HCT116 (cell line): ENCODE results near the gene PIWIL4. TPM values are rescaled to one million over a fixed set of nuclear protein-coding genes. Genes with fewer than 3 reads are reported as not detected.
A peak's percentile ranks its signal among the peaks of the same experiment; 100 is the strongest.

ENCODE experiments used
- ATAC-seq: fragments of 200-7000 bp; cut with Tn5 transposase; 2 replicates; pipeline ENCODE4 v1.9.1; 2020; ENCODE audit warnings: mild to moderate bottlenecking, moderate library complexity
- BruUV-seq: library from RNA; stranded (reverse); fragments of 400-500 nt; replicated peaks from 2 replicates; lab custom pipeline; 2021; lab: Mats Ljungman, UMichigan
- CTCF ChIA-PET: fragments of 300-600 bp; sonication (Branson Sonifier 250); formaldehyde crosslinking; loops from one replicate; lab custom pipeline; 2021; ENCODE audit warnings: antibody characterized with exemption; lab: Charles Lee
- POLR2A ChIA-PET: fragments of 300-600, 350-600 bp; sonication (Branson Sonifier 250); formaldehyde crosslinking; loops from one replicate; lab custom pipeline; 2021; ENCODE audit warnings: antibody characterized with exemption; lab: Charles Lee
- RAD21 ChIA-PET, 2 experiments: fragments of 300-600 bp; sonication (Branson Sonifier 250); formaldehyde crosslinking; loops; one replicate each; lab custom pipeline; 2023; ENCODE audit warnings: low total read pairs in 2 of 2; ENCODE audit not compliant: uncharacterized antibody in 2 of 2, unreplicated experiment in 2 of 2, low non-redundant PET in 1 of 2; lab: Charles Lee
- DNase-seq: peaks from one replicate; pipeline ENCODE4 v3.0.0-alpha.2; 2010; ENCODE audit warnings: low read depth, low spot score
- H2AFZ ChIP-seq: fragments of 200-600 bp; shearing (Covaris generic), sonication (generic); 2 replicates; pipeline ENCODE4 v1.6.1; 2017; ENCODE audit warnings: low read depth, mixed run types, mixed read lengths, antibody characterized with exemption, low read length; ENCODE audit not compliant: poor library complexity, severe bottlenecking
- H3K27ac ChIP-seq: 2 replicates; pipeline ENCODE4 v1.5.1; 2012; ENCODE audit warnings: low read depth, low read length
- H3K27me3 ChIP-seq: fragments of 200-600 bp; sonication (generic); 2 replicates; pipeline ENCODE4 v1.6.1; 2016; ENCODE audit warnings: mixed run types, low read length, mixed read lengths; ENCODE audit not compliant: insufficient read depth
- H3K36me3 ChIP-seq, 2 experiments: fragments of 200-500 bp in 1 of 2; fragments of 200-600 bp in 1 of 2; sonication (Bioruptor generic) in 1 of 2; sonication (generic) in 1 of 2; 2 replicates each; pipeline versions ENCODE4 v1.5.1 to v1.6.1; 2014 to 2016; ENCODE audit warnings: low read length in 2 of 2, inconsistent platforms in 1 of 2, mixed read lengths in 1 of 2, mixed run types in 1 of 2; ENCODE audit not compliant: insufficient read depth in 2 of 2, control insufficient read depth in 1 of 2
- H3K4me1 ChIP-seq, 2 experiments: fragments of 200-600 bp in 1 of 2; sonication (generic) in 1 of 2; 2 replicates each; pipeline versions ENCODE4 v1.5.1 to v1.6.1; 2012 to 2017; ENCODE audit warnings: low read length in 2 of 2, inconsistent platforms in 1 of 2, mild to moderate bottlenecking in 1 of 2, mixed read lengths in 1 of 2, mixed run types in 1 of 2, moderate library complexity in 1 of 2; ENCODE audit not compliant: insufficient read depth in 2 of 2, control insufficient read depth in 1 of 2
- H3K4me2 ChIP-seq: fragments of 200-600 bp; sonication (generic); 2 replicates; pipeline ENCODE4 v1.6.1; 2017; ENCODE audit warnings: mixed run types, low read length, mixed read lengths
- H3K4me3 ChIP-seq, 2 experiments: fragments of 200-600 bp in 1 of 2; sonication (generic) in 1 of 2; replicated peaks in 1 of 2; 2 replicates each; pipeline ENCODE4 v1.5.1; 2011 to 2016; ENCODE audit warnings: low read length in 2 of 2, control low read depth in 1 of 2, low read depth in 1 of 2, mild to moderate bottlenecking in 1 of 2, mixed read lengths in 1 of 2, mixed run types in 1 of 2
- H3K79me2 ChIP-seq: fragments of 200-600 bp; sonication (generic); 2 replicates; pipeline ENCODE4 v1.6.1; 2017; ENCODE audit warnings: mild to moderate bottlenecking, mixed run types, low read length, moderate library complexity, mixed read lengths; ENCODE audit not compliant: insufficient read depth
- H3K9ac ChIP-seq: fragments of 200-600 bp; sonication (generic); 2 replicates; pipeline ENCODE4 v1.6.1; 2016; ENCODE audit warnings: low read length, mixed read lengths
- H3K9me2 ChIP-seq: fragments of 200-600 bp; sonication (generic), shearing (Covaris generic); 2 replicates; pipeline ENCODE4 v1.6.1; 2017; ENCODE audit warnings: mixed run types, mild to moderate bottlenecking, moderate library complexity; ENCODE audit not compliant: insufficient read depth
- H3K9me3 ChIP-seq, 2 experiments: fragments of 200-500 bp in 1 of 2; fragments of 200-600 bp in 1 of 2; sonication (Bioruptor generic) in 1 of 2; sonication (generic) in 1 of 2; 2 replicates each; pipeline ENCODE4 v1.6.1; 2014 to 2017; ENCODE audit warnings: low read length in 2 of 2, mixed read lengths in 2 of 2, inconsistent platforms in 1 of 2, low read depth in 1 of 2, mild to moderate bottlenecking in 1 of 2, mixed run types in 1 of 2, moderate library complexity in 1 of 2; ENCODE audit not compliant: control insufficient read depth in 1 of 2, insufficient read depth in 1 of 2
- H4K20me1 ChIP-seq: fragments of 200-600 bp; sonication (generic), shearing (Covaris generic); 2 replicates; pipeline ENCODE4 v1.6.1; 2017; ENCODE audit warnings: mixed run types, mild to moderate bottlenecking, moderate library complexity; ENCODE audit not compliant: insufficient read depth
- ATF3 ChIP-seq: IDR thresholded peaks from 2 replicates; pipeline ENCODE4 v1.6.1; 2012
- CBX3 ChIP-seq: IDR thresholded peaks from 2 replicates; pipeline ENCODE4 v1.6.1; 2012; ENCODE audit warnings: low read depth
- CEBPB ChIP-seq: IDR thresholded peaks from 2 replicates; pipeline ENCODE4 v1.6.1; 2012; ENCODE audit warnings: low read depth
- ELF1 ChIP-seq: IDR thresholded peaks from 2 replicates; pipeline ENCODE4 v1.6.1; 2012; ENCODE audit warnings: low read depth, borderline replicate concordance
- FOSL1 ChIP-seq: IDR thresholded peaks from 2 replicates; pipeline ENCODE4 v1.6.1; 2012; ENCODE audit warnings: low read depth
- JUND ChIP-seq: IDR thresholded peaks from 2 replicates; pipeline ENCODE4 v1.6.1; 2012
- MAX ChIP-seq: IDR thresholded peaks from 2 replicates; pipeline ENCODE4 v1.6.1; 2012
- POLR2AphosphoS5 ChIP-seq: IDR thresholded peaks from 2 replicates; pipeline ENCODE4 v1.6.1; 2011; ENCODE audit warnings: mild to moderate bottlenecking, low read depth, low read length, moderate library complexity
- RAD21 ChIP-seq: IDR thresholded peaks from 2 replicates; pipeline ENCODE4 v1.6.1; 2012; ENCODE audit warnings: low read depth, mild to moderate bottlenecking
- SIN3A ChIP-seq: IDR thresholded peaks from 2 replicates; pipeline ENCODE4 v1.6.1; 2012; ENCODE audit warnings: low read depth
- SRF ChIP-seq: IDR thresholded peaks from 2 replicates; pipeline ENCODE4 v1.6.1; 2012; ENCODE audit warnings: low read depth
- YY1 ChIP-seq: IDR thresholded peaks from 2 replicates; pipeline ENCODE4 v1.6.1; 2011; ENCODE audit warnings: low read length, low read depth, moderate library complexity, mild to moderate bottlenecking; ENCODE audit not compliant: insufficient replicate concordance; ENCODE audit errors: extremely low read depth
- ZBTB33 ChIP-seq: IDR thresholded peaks from 2 replicates; pipeline ENCODE4 v1.6.1; 2011; ENCODE audit warnings: mild to moderate bottlenecking, low read length, moderate library complexity; ENCODE audit not compliant: insufficient replicate concordance; ENCODE audit errors: extremely low read depth
- ZFX ChIP-seq: fragments of 450-650 bp; IDR thresholded peaks from 2 replicates; pipeline ENCODE4 v1.6.1; 2017
- ZNF274 ChIP-seq: fragments of 200-500 bp; sonication (Bioruptor generic); IDR thresholded peaks from 2 replicates; pipeline ENCODE4 v1.6.1; 2014; ENCODE audit warnings: mild to moderate bottlenecking, low read depth, low read length, inconsistent platforms
- intact Hi-C: fragments of 100-400 bp; cut with micrococcal nuclease; formaldehyde crosslinking; loops from 2 replicates; pipeline ENCODE4 v1.10.0; 2022
- total RNA-seq: library from RNA; stranded (reverse); gene quantifications from one replicate; pipeline ENCODE4 v1.2.1, GENCODE V29; 2021; ENCODE audit not compliant: unreplicated experiment
- TF ChIP-seq, protein P1 (sequence below), 3 experiments: fragments of 200-600 bp in 1 of 3; sonication (generic) in 1 of 3; IDR thresholded peaks in 2 of 3; conservative IDR thresholded peaks in 1 of 3; 2 replicates each; pipeline ENCODE4 v1.5.1; 2012 to 2017; ENCODE audit warnings: low read depth in 2 of 3, low read length in 2 of 3, antibody characterized with exemption in 1 of 3, borderline replicate concordance in 1 of 3, control low read depth in 1 of 3, mild to moderate bottlenecking in 1 of 3, mixed read lengths in 1 of 3, mixed run types in 1 of 3, moderate library complexity in 1 of 3; ENCODE audit not compliant: insufficient read depth in 1 of 3
- TF ChIP-seq, protein P2 (sequence below): IDR thresholded peaks from 2 replicates; pipeline ENCODE4 v1.6.1; 2012; ENCODE audit warnings: low read depth

The PIWIL4 gene
- total RNA-seq, 1 experiment from 2014 or later, result 0.34 TPM

GRCh38 chr11:94543695-94544645 lies 23.2 kb upstream of the PIWIL4 start, which contains the start of gene FUT4:
FUT4 (plus strand) TSS chr11:94543921; CDS start chr11:94544134, 213 bp downstream.
- Histone ChIP-seq H3K27ac (peak within 1 kb of the TSS; percentile 94), H3K4me2 (peak within 1 kb of the TSS; percentile 71), H4K20me1 (no peaks in the 10 kb centered on the region), H3K79me2 (peaks cover 9% of the 10 kb centered on the region; the same call in 1 of the 2 replicates), H3K9me3 (no peaks in the 10 kb centered on the region), H3K4me1 (peaks cover 8 to 20% of the 10 kb centered on the region in 2 experiments; a peak in 3 of 4 replicates), H2AFZ (peak within 1 kb of the TSS; percentile 22), H3K9ac (peak within 1 kb of the TSS; percentile 75), H3K36me3 (no peaks in the 10 kb centered on the region), H3K9me2 (no peaks in the 10 kb centered on the region), H3K4me3 (peak within 1 kb of the TSS; percentile 57 to 66), H3K27me3 (no peaks in the 10 kb centered on the region)
- RAD21 ChIA-PET, result interaction anchor here in 1 of 2 experiments (0.9 kb wide), 1 partner anchor 22 kb away, joined by 3 read pairs; no protein-coding TSS in a partner anchor
- BruUV-seq, result no TSS peak
- intact Hi-C loops, result no loop called here
- CTCF ChIA-PET, result interaction anchor here (1.3 kb wide), 1 partner anchor 40 kb away, joined by 3 read pairs; no protein-coding TSS in a partner anchor
- peak; percentile 82 for DNase-seq
- POLR2A ChIA-PET, result interaction anchor here (0.6 to 1.3 kb wide), 6 partner anchors 11 to 802 kb away, joined by 3 to 4 read pairs (median 4); partner anchors contain the start of genes C11orf54 and TAF1D
- peak; percentile 94 for ATAC-seq
- TF ChIP-seq ATF3 (no peak), FOSL1 (no peak), YY1 (no peak), RAD21 (no peak), ELF1 (0 out of 2 replicates have a peak, but pooled peaks have one; percentile 8), SRF (no peak), POLR2AphosphoS5 (peak; percentile 81), CBX3 (peak; percentile 76), ZNF274 (no peak), SIN3A (peak; percentile 78), ZBTB33 (no peak), JUND (peak; percentile 31; the same call in 1 of the 2 replicates), ZFX (peak; percentile 99), CEBPB (no peak; the same call in 1 of the 2 replicates), MAX (peak; percentile 74)
- TF ChIP-seq, protein P1, sequence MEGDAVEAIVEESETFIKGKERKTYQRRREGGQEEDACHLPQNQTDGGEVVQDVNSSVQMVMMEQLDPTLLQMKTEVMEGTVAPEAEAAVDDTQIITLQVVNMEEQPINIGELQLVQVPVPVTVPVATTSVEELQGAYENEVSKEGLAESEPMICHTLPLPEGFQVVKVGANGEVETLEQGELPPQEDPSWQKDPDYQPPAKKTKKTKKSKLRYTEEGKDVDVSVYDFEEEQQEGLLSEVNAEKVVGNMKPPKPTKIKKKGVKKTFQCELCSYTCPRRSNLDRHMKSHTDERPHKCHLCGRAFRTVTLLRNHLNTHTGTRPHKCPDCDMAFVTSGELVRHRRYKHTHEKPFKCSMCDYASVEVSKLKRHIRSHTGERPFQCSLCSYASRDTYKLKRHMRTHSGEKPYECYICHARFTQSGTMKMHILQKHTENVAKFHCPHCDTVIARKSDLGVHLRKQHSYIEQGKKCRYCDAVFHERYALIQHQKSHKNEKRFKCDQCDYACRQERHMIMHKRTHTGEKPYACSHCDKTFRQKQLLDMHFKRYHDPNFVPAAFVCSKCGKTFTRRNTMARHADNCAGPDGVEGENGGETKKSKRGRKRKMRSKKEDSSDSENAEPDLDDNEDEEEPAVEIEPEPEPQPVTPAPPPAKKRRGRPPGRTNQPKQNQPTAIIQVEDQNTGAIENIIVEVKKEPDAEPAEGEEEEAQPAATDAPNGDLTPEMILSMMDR (IDR thresholded peaks at IDR 0.05 in 2 of 3, conservative IDR thresholded peaks at IDR 0.05 in 1 of 3; ENCODE audit: borderline replicate concordance in 1 of 3, insufficient read depth in 1 of 3, low read depth in 2 of 3, low read length in 2 of 3), result no peak
- TF ChIP-seq, protein P2, sequence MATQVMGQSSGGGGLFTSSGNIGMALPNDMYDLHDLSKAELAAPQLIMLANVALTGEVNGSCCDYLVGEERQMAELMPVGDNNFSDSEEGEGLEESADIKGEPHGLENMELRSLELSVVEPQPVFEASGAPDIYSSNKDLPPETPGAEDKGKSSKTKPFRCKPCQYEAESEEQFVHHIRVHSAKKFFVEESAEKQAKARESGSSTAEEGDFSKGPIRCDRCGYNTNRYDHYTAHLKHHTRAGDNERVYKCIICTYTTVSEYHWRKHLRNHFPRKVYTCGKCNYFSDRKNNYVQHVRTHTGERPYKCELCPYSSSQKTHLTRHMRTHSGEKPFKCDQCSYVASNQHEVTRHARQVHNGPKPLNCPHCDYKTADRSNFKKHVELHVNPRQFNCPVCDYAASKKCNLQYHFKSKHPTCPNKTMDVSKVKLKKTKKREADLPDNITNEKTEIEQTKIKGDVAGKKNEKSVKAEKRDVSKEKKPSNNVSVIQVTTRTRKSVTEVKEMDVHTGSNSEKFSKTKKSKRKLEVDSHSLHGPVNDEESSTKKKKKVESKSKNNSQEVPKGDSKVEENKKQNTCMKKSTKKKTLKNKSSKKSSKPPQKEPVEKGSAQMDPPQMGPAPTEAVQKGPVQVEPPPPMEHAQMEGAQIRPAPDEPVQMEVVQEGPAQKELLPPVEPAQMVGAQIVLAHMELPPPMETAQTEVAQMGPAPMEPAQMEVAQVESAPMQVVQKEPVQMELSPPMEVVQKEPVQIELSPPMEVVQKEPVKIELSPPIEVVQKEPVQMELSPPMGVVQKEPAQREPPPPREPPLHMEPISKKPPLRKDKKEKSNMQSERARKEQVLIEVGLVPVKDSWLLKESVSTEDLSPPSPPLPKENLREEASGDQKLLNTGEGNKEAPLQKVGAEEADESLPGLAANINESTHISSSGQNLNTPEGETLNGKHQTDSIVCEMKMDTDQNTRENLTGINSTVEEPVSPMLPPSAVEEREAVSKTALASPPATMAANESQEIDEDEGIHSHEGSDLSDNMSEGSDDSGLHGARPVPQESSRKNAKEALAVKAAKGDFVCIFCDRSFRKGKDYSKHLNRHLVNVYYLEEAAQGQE, result no peak
